Peyer's patch (tissue), 4 donors: ENCODE data around the gene SKOR1.

Experiments
- CTCF ChIP-seq, 6 experiments: fragments of 450-650 bp in 4 of 6; fragments of 200-600 bp in 2 of 6; sonication (generic) in 1 of 6; IDR thresholded peaks; one replicate each; pipeline ENCODE4 v1.5.1; 2017 to 2019; ENCODE audit warnings: antibody characterized with exemption in 6 of 6, mild to moderate bottlenecking in 3 of 6, moderate library complexity in 1 of 6
- POLR2A ChIP-seq, 2 donors: fragments of 450-650 bp; IDR thresholded peaks; one replicate each; pipeline ENCODE4 v1.5.1; 2017; ENCODE audit warnings: antibody characterized with exemption in 2 of 2, mild to moderate bottlenecking in 2 of 2, moderate library complexity in 2 of 2

GRCh38 chr15:67833710-67834511 lies 8.6 kb downstream of the SKOR1 start:
- TF ChIP-seq CTCF (IDR thresholded peaks at IDR 0.05), result peak; percentile 11 to 69 (median 48)
- no peak for TF ChIP-seq POLR2A (IDR thresholded peaks at IDR 0.05)
